NCI-H460 (cell line): ENCODE results near the gene POMC. TPM values are rescaled to one million over a fixed set of nuclear protein-coding genes. Genes with fewer than 3 reads are reported as not detected.
"Not testable (repeated sequence)": the region's sequence is repeated elsewhere in the genome, so short reads cannot be mapped to it uniquely, and the experiment has no call there.

Source experiments
- DNase-seq: peaks from one replicate; pipeline ENCODE4 v3.0.0-alpha.2; 2016; ENCODE audit warnings: low read depth; ENCODE audit errors: extremely low read depth
- total RNA-seq: library from RNA; depleted of rRNA; stranded (reverse); fragments of >200 nt; shearing (Covaris generic); gene quantifications from 2 replicates; pipeline ENCODE4 v1.2.3, GENCODE V29; 2014

POMC gene
- total RNA-seq, 1 experiment from 2014 or later: not detected

GRCh38 chr2:25177211-25177611 is 8.8 kb upstream of the POMC start:
- DNase-seq: no peak

- no peak for DNase-seq
Observed at GRCh38 chr2:25176541-25177181, 8.3 kb upstream of the POMC start.

- DNase-seq: no peak
Observed at GRCh38 chr2:25176138-25176537, 7.8 kb upstream of the POMC start.

GRCh38 chr2:25174192-25174861 is 5.9 kb upstream of the POMC start:
- DNase-seq: no peak

- no peak for DNase-seq
Observed at GRCh38 chr2:25173719-25174118, 5.3 kb upstream of the POMC start.

GRCh38 chr2:25170888-25171287 is 2.5 kb upstream of the POMC start:
- DNase-seq: no peak

- DNase-seq: no peak
Observed at GRCh38 chr2:25169073-25169470, 692 bp upstream of the POMC start.

- DNase-seq: peak; percentile 53
Observed at GRCh38 chr2:25165992-25166875, 2.1 kb downstream of the POMC start.

- DNase-seq: no peak
Observed at GRCh38 chr2:25164561-25164960, 3.8 kb downstream of the POMC start.

GRCh38 chr2:25162061-25162460 is 6.3 kb downstream of the POMC start:
- DNase-seq: not testable (repeated sequence)

GRCh38 chr2:25161055-25161781 is 7.2 kb downstream of the POMC start:
- no peak for DNase-seq

GRCh38 chr2:25160376-25160775 is 8.0 kb downstream of the POMC start:
- no peak for DNase-seq

- peak; percentile 11 for DNase-seq
Observed at GRCh38 chr2:25159949-25160348, 8.4 kb downstream of the POMC start.

GRCh38 chr2:25158096-25158852 is 10.1 kb downstream of the POMC start:
- DNase-seq: no peak

GRCh38 chr2:25155401-25155800 is 13.0 kb downstream of the POMC start:
- DNase-seq: no peak

- no peak for DNase-seq
Observed at GRCh38 chr2:25151718-25152117, 16.7 kb downstream of the POMC start.

GRCh38 chr2:25150993-25151392 is 17.4 kb downstream of the POMC start:
- DNase-seq: not testable (repeated sequence)

GRCh38 chr2:25149646-25150045 is 18.7 kb downstream of the POMC start:
- DNase-seq: no peak

- no peak for DNase-seq
Observed at GRCh38 chr2:25146896-25147295, 21.5 kb downstream of the POMC start.

- DNase-seq: no peak
Observed at GRCh38 chr2:25145803-25146202, 22.6 kb downstream of the POMC start.
